Measurements from ENCODE around the gene PCDHA11.
A peak's percentile ranks its signal among the peaks of the same experiment; 100 is the strongest.
"Not testable (repeated sequence)": the region's sequence is repeated elsewhere in the genome, so short reads cannot be mapped to it uniquely, and the experiment has no call there.

The PCDHA11 gene

GRCh38 chr5:140835622-140836510, 32.9 kb upstream of the PCDHA11 start:
- peaks cover 26% of the 10 kb centered on the region for H3K9me3 Mint-ChIP-seq
- H3K4me1 Mint-ChIP-seq, result no peaks in the 10 kb centered on the region
- peak overlapping the region; percentile 33 for H3K27ac Mint-ChIP-seq
- H3K27me3 Mint-ChIP-seq, result peaks cover 10% of the 10 kb centered on the region
- no peak for DNase-seq
- H3K4me3 Mint-ChIP-seq, result no peak overlapping the region
- H3K36me3 Mint-ChIP-seq, result no peaks in the 10 kb centered on the region
- CTCF ChIA-PET, result no interaction called here

GRCh38 chr5:140840978-140841962, 27.5 kb upstream of the PCDHA11 start, which contains the start of gene PCDHA8:
TSS of gene PCDHA8 (plus strand) at chr5:140841187. CDS start at chr5:140841322, 135 bp downstream.
- peak within 1 kb of the TSS; percentile 42 for H3K27ac Mint-ChIP-seq
- no peak within 1 kb of the TSS for H3K4me3 Mint-ChIP-seq
- CTCF ChIA-PET, result interaction anchor here (0.5 to 1.5 kb wide), 5 partner anchors 18 to 557 kb away, joined by 3 read pairs; no protein-coding TSS in a partner anchor

GRCh38 chr5:140842798-140843733, 25.7 kb upstream of the PCDHA11 start:
- Mint-ChIP-seq H3K27ac (no peak overlapping the region), H3K27me3 (peaks cover 4% of the 10 kb centered on the region), H3K36me3 (no peaks in the 10 kb centered on the region), H3K9me3 (peaks cover 27% of the 10 kb centered on the region), H3K4me1 (no peaks in the 10 kb centered on the region), H3K4me3 (no peak overlapping the region)
- no peak for DNase-seq
- CTCF ChIA-PET, result no interaction called here

More at GRCh38 chr5:140840978-140841962, 27.5 kb upstream of the PCDHA11 start, which contains the start of gene PCDHA8:
- Mint-ChIP-seq H3K36me3 (no peaks in the 10 kb centered on the region), H3K27me3 (peaks cover 4% of the 10 kb centered on the region), H3K4me1 (no peaks in the 10 kb centered on the region), H3K9me3 (peaks cover 21% of the 10 kb centered on the region)
- no peak for DNase-seq

- H3K4me1 Mint-ChIP-seq, H3K27ac Mint-ChIP-seq, H3K36me3 Mint-ChIP-seq, H3K27me3 Mint-ChIP-seq, H3K4me3 Mint-ChIP-seq, DNase-seq, CTCF ChIA-PET: not testable (repeated sequence)
- peaks cover 15% of the 10 kb centered on the region for H3K9me3 Mint-ChIP-seq
Measured at GRCh38 chr5:140848139-140849102, 20.3 kb upstream of the PCDHA11 start, which contains the start of gene PCDHA9. TSS of gene PCDHA9 (plus strand) at chr5:140848382. CDS start at chr5:140848496, 114 bp downstream.

GRCh38 chr5:140849831-140850634, 18.7 kb upstream of the PCDHA11 start:
- not testable (repeated sequence) for H3K36me3 Mint-ChIP-seq, H3K27me3 Mint-ChIP-seq

GRCh38 chr5:140855772-140856674, 12.7 kb upstream of the PCDHA11 start, which contains the start of gene PCDHA10:
TSS of gene PCDHA10 (plus strand) at chr5:140855897. CDS start at chr5:140856049, 152 bp downstream.
- H3K4me1 Mint-ChIP-seq, result no peaks in the 10 kb centered on the region
- H3K36me3 Mint-ChIP-seq, result no peaks in the 10 kb centered on the region
- CTCF ChIA-PET, result interaction anchor here (1.0 kb wide), 1 partner anchor 13 kb away, joined by 3 read pairs; no protein-coding TSS in a partner anchor
- H3K27ac Mint-ChIP-seq, result peak within 1 kb of the TSS; percentile 28
- peaks cover 4% of the 10 kb centered on the region for H3K27me3 Mint-ChIP-seq
- no peak for DNase-seq
- H3K9me3 Mint-ChIP-seq, result peaks cover 20% of the 10 kb centered on the region
- no peak within 1 kb of the TSS for H3K4me3 Mint-ChIP-seq

More at GRCh38 chr5:140849831-140850634, 18.7 kb upstream of the PCDHA11 start:
- H3K4me3 Mint-ChIP-seq, DNase-seq, CTCF ChIA-PET, H3K27ac Mint-ChIP-seq, H3K4me1 Mint-ChIP-seq, H3K9me3 Mint-ChIP-seq: not testable (repeated sequence)

- no peak overlapping the region for H3K4me3 Mint-ChIP-seq
- H3K9me3 Mint-ChIP-seq, result peaks cover 30% of the 10 kb centered on the region
- peaks cover 4% of the 10 kb centered on the region for H3K27me3 Mint-ChIP-seq
- CTCF ChIA-PET, result no interaction called here
- H3K4me1 Mint-ChIP-seq, result no peaks in the 10 kb centered on the region
- peak overlapping the region; percentile 35 for H3K27ac Mint-ChIP-seq
- no peak for DNase-seq
- no peaks in the 10 kb centered on the region for H3K36me3 Mint-ChIP-seq
Measured at GRCh38 chr5:140857177-140857986, 11.4 kb upstream of the PCDHA11 start.

GRCh38 chr5:140857987-140858240, 10.8 kb upstream of the PCDHA11 start:
- H3K4me1 Mint-ChIP-seq, result no peaks in the 10 kb centered on the region
- no peak overlapping the region for H3K27ac Mint-ChIP-seq
- H3K27me3 Mint-ChIP-seq, result peaks cover 7% of the 10 kb centered on the region
- no peaks in the 10 kb centered on the region for H3K36me3 Mint-ChIP-seq
- H3K9me3 Mint-ChIP-seq, result peaks cover 28% of the 10 kb centered on the region
- CTCF ChIA-PET, result no interaction called here
- no peak for DNase-seq
- no peak overlapping the region for H3K4me3 Mint-ChIP-seq

- Mint-ChIP-seq H3K36me3 (no peaks in the 10 kb centered on the region), H3K4me3 (no peak overlapping the region), H3K9me3 (peaks cover 17% of the 10 kb centered on the region), H3K4me1 (no peaks in the 10 kb centered on the region), H3K27me3 (peaks cover 3% of the 10 kb centered on the region), H3K27ac (no peak overlapping the region)
- DNase-seq, result no peak
- CTCF ChIA-PET, result no interaction called here
Measured at GRCh38 chr5:140862441-140863295, 6.1 kb upstream of the PCDHA11 start.

GRCh38 chr5:140869555-140869886, 764 bp downstream of the PCDHA11 start:
- Mint-ChIP-seq H3K4me3 (no peak overlapping the region), H3K36me3 (peaks cover 2% of the 10 kb centered on the region), H3K9me3 (peaks cover 10% of the 10 kb centered on the region), H3K27ac (no peak overlapping the region), H3K4me1 (no peaks in the 10 kb centered on the region), H3K27me3 (peaks cover 14% of the 10 kb centered on the region)
- CTCF ChIA-PET, result interaction anchor here (1.0 to 1.5 kb wide), 3 partner anchors 13 to 173 kb away, joined by 3 to 4 read pairs (median 3); no protein-coding TSS in a partner anchor
- no peak for DNase-seq

All from activated naive CD4-positive, alpha-beta T cell treated with anti-CD3 and anti-CD28 coated beads, Interleukin-2, amount 10 ng/mL, durations not matched to agents 7 days and 5 days (primary cell).